HL-60 (cell line): ENCODE data around the gene TARM1.
A peak's percentile ranks its signal among the peaks of the same experiment; 100 is the strongest.

Experiments
- DNase-seq, 2 experiments: peaks; one replicate each; pipeline ENCODE4 v3.0.0-alpha.2; 2010 to 2020; ENCODE audit warnings: low read depth in 1 of 2, low spot score in 1 of 2
- H3K27ac ChIP-seq: fragments of 250-450 bp; sonication (Bioruptor Pico); replicated peaks from 2 replicates; pipeline ENCODE4 v1.5.1; 2020; ENCODE audit warnings: mild to moderate bottlenecking, moderate library complexity
- H3K27me3 ChIP-seq: fragments of 250-450 bp; sonication (Bioruptor Pico); 2 replicates; pipeline ENCODE4 v1.5.1; 2021; ENCODE audit warnings: mild to moderate bottlenecking, moderate library complexity; ENCODE audit not compliant: insufficient read depth, poor library complexity, severe bottlenecking
- H3K4me3 ChIP-seq: replicated peaks from 2 replicates; pipeline ENCODE4 v1.5.1; 2011; ENCODE audit warnings: mild to moderate bottlenecking, control low read depth, low read length; ENCODE audit not compliant: insufficient read depth
- GABPA ChIP-seq: IDR thresholded peaks from 2 replicates; pipeline ENCODE4 v1.6.1; 2012; ENCODE audit warnings: low read depth
- POLR2AphosphoS5 ChIP-seq: IDR thresholded peaks from 2 replicates; pipeline ENCODE4 v1.6.1; 2012; ENCODE audit warnings: low read depth
- SPI1 ChIP-seq: IDR thresholded peaks from 2 replicates; pipeline ENCODE4 v1.6.1; 2012; ENCODE audit warnings: low read depth, mild to moderate bottlenecking, borderline replicate concordance
- TF ChIP-seq, protein P1 (sequence below): IDR thresholded peaks from 2 replicates; pipeline ENCODE4 v1.6.1; 2012; ENCODE audit warnings: low read depth; ENCODE audit not compliant: insufficient replicate concordance
- TF ChIP-seq, protein P2 (sequence below): IDR thresholded peaks from one replicate; pipeline ENCODE4 v1.5.1; 2011; ENCODE audit warnings: low read length, control low read depth, inconsistent platforms; ENCODE audit not compliant: insufficient read depth

TARM1 gene

DNA sequence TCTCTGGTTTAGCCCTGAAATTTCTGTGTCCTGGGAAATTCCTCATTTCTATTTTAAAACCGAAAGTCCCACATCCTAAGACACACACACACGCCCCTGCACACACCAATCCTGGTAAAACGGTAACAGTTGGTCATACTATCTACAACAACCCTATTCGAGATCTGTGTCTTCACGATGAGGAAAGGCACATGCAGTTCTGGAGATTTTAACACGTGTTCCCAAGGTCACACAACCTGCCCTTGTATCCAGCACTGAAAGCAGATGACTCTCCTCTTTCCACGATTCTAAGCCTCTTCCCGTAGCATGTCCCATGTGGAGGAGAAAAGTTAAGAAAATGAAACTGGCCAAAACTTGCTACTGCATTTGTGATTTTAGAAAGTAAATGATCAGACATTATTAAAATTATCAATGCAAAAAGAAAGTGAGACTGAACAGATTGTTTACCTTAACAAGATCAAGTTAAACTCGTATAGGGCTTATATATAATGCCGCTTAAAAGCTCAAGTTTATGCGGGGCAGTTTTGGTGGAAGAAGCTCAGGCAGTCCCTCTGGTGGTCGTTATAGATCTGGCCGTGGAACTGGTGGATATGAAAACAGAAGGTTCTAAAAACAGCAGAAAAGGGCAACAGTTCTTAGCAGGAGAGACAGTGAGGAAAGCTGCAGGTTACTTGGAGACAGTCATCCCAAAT lies 50.1 kb downstream of the TARM1 start:
- no peak for DNase-seq
- H3K27me3 ChIP-seq = no peaks in the 10 kb centered on the region
- TF ChIP-seq, protein P1, sequence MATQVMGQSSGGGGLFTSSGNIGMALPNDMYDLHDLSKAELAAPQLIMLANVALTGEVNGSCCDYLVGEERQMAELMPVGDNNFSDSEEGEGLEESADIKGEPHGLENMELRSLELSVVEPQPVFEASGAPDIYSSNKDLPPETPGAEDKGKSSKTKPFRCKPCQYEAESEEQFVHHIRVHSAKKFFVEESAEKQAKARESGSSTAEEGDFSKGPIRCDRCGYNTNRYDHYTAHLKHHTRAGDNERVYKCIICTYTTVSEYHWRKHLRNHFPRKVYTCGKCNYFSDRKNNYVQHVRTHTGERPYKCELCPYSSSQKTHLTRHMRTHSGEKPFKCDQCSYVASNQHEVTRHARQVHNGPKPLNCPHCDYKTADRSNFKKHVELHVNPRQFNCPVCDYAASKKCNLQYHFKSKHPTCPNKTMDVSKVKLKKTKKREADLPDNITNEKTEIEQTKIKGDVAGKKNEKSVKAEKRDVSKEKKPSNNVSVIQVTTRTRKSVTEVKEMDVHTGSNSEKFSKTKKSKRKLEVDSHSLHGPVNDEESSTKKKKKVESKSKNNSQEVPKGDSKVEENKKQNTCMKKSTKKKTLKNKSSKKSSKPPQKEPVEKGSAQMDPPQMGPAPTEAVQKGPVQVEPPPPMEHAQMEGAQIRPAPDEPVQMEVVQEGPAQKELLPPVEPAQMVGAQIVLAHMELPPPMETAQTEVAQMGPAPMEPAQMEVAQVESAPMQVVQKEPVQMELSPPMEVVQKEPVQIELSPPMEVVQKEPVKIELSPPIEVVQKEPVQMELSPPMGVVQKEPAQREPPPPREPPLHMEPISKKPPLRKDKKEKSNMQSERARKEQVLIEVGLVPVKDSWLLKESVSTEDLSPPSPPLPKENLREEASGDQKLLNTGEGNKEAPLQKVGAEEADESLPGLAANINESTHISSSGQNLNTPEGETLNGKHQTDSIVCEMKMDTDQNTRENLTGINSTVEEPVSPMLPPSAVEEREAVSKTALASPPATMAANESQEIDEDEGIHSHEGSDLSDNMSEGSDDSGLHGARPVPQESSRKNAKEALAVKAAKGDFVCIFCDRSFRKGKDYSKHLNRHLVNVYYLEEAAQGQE = no peak
- no peak for TF ChIP-seq POLR2AphosphoS5
- no peak for TF ChIP-seq SPI1
- TF ChIP-seq GABPA = no peak
- TF ChIP-seq, protein P2, sequence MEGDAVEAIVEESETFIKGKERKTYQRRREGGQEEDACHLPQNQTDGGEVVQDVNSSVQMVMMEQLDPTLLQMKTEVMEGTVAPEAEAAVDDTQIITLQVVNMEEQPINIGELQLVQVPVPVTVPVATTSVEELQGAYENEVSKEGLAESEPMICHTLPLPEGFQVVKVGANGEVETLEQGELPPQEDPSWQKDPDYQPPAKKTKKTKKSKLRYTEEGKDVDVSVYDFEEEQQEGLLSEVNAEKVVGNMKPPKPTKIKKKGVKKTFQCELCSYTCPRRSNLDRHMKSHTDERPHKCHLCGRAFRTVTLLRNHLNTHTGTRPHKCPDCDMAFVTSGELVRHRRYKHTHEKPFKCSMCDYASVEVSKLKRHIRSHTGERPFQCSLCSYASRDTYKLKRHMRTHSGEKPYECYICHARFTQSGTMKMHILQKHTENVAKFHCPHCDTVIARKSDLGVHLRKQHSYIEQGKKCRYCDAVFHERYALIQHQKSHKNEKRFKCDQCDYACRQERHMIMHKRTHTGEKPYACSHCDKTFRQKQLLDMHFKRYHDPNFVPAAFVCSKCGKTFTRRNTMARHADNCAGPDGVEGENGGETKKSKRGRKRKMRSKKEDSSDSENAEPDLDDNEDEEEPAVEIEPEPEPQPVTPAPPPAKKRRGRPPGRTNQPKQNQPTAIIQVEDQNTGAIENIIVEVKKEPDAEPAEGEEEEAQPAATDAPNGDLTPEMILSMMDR = no peak
- no peak overlapping the region for H3K27ac ChIP-seq
- no peak overlapping the region for H3K4me3 ChIP-seq

DNA sequence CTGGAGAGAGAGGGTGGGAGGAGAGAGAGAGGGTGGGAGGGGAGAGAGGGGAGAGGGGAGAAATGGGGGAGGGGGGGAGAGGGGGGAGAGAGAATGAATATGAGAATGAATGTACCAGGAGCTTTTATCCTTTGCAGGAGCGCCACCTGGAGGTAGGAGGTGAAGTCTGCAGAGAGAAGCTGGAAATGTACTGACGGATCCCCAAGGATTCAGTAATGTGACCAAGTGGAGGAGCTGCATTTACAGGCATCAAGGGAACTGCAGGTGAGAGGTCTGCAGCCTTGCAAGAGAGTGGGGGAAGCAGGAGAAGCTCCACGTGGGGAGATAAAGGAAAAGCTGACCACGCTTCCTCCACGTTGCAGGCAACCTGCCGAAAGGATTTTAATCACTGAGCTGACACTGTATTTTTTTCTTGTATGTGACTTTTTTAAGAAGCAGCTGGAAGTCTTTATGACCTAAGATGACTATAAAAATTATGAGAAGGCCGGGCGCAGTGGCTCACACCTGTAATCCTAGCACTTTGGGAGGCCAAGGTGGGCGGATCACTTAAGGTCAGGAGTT lies 51.2 kb downstream of the TARM1 start:
- DNase-seq = peak in 1 of 2 experiments; percentile 65
- no peaks in the 10 kb centered on the region for H3K27me3 ChIP-seq
- TF ChIP-seq POLR2AphosphoS5 = no peak
- TF ChIP-seq, protein P2 = peak; percentile 75
- no peak overlapping the region for H3K27ac ChIP-seq
- H3K4me3 ChIP-seq = no peak overlapping the region

DNA sequence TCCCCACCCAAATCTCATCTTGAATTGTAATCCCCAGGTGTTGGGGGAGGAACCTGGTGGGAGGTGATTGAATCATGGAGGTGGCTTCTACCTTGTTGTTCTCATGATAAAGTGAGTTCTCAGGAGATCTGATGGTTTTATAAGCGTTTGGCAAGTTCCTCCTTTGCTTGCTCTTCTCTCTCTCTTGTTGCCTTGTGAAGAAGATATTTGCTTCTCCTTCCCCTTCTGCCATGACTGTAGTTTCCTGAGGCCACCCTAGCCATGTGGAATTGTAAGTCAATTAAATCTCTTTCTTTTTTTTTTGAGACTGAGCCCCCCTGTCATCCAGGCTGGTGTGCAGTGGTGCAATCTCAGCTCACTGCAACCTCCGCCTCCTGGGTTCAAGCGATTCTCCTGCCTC lies 51.9 kb downstream of the TARM1 start:
- TF ChIP-seq POLR2AphosphoS5 = no peak
- Histone ChIP-seq H3K27ac (no peak overlapping the region), H3K27me3 (no peaks in the 10 kb centered on the region), H3K4me3 (no peak overlapping the region)
- DNase-seq = peak in 1 of 2 experiments; percentile 26

DNA sequence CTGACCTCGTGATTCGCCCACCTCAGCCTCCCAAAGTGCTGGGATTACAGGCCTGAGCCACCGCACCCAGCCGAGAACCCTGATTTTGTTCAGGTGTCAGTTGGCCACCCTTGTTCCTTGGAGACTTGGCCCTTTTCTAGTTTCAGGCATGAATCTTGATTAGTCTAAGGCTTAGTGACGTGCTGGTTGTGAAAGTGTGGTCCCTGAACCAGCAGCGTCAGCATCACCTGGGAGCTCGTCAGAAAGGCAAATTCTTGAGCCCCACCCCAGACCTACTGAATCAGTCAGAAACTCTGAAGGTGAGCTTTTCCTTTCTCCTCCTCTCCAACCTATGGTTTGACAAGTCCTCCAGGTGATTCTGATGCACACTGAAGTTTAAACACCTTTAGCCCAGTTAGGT lies 54.5 kb downstream of the TARM1 start:
- DNase-seq = no peak
- Histone ChIP-seq H3K4me3 (no peak overlapping the region), H3K27ac (no peak overlapping the region), H3K27me3 (no peaks in the 10 kb centered on the region)
- TF ChIP-seq POLR2AphosphoS5 = no peak
- TF ChIP-seq, protein P2 = no peak
- TF ChIP-seq, protein P1 = no peak
- TF ChIP-seq GABPA = no peak
- TF ChIP-seq SPI1 = no peak
